Measurements from ENCODE around the gene CARD19.

CARD19 gene

GRCh38 chr9:93119953-93120845 lies 24.2 kb downstream of the CARD19 start:
- peaks cover 0 to 30% of the 10 kb centered on the region in 2 experiments; a peak in 1 of 3 replicates for H3K36me3 ChIP-seq (ENCODE audit: control insufficient read depth in 2 of 2, insufficient read depth in 1 of 2, low read length in 2 of 2)
- no peak overlapping the region for H3K27ac ChIP-seq (ENCODE audit: extremely low read depth, low read depth, low read length)
- H3K4me3 ChIP-seq (ENCODE audit: low read depth, low read length): no peak overlapping the region
- no peaks in the 10 kb centered on the region for H3K9me3 ChIP-seq (ENCODE audit: control insufficient read depth, insufficient read depth, low read depth, low read length)
- ChIA-PET POLR2A (interaction anchor here (0.6 to 2.7 kb wide), 5 partner anchors 9 to 333 kb away, joined by 3 to 23 read pairs (median 8); partner anchors contain the start of genes CARD19, FAM120AOS and NINJ1), CTCF (interaction anchor here (0.6 to 4.0 kb wide), 10 partner anchors 10 to 196 kb away, joined by 3 to 43 read pairs (median 4); partner anchors contain the start of gene NINJ1)
- H3K4me1 ChIP-seq (ENCODE audit: control insufficient read depth, insufficient read depth, low read length): peaks cover 3% of the 10 kb centered on the region; the same call in 1 of the 2 replicates
- TF ChIP-seq ZNF600 (tag by site-specific recombination; IDR thresholded peaks at IDR 0.05) (0 out of 2 replicates have a peak, but pooled peaks have one; percentile 13), ZNF416 (tag by site-specific recombination; IDR thresholded peaks at IDR 0.05) (no peak), AEBP2 (tag by site-specific recombination; IDR thresholded peaks at IDR 0.05; ENCODE audit: borderline replicate concordance) (no peak), REPIN1 (tag by site-specific recombination; IDR thresholded peaks at IDR 0.05; ENCODE audit: low read depth) (no peak), MYNN (tag by site-specific recombination; IDR thresholded peaks at IDR 0.05; ENCODE audit: borderline replicate concordance) (no peak), ZNF560 (tag by site-specific recombination; IDR thresholded peaks at IDR 0.05; ENCODE audit: borderline replicate concordance) (no peak), ZXDB (tag by site-specific recombination; IDR thresholded peaks at IDR 0.05) (no peak), OVOL3 (tag by site-specific recombination; IDR thresholded peaks at IDR 0.05) (no peak), KLF16 (tag by site-specific recombination; IDR thresholded peaks at IDR 0.05) (0 out of 2 replicates have a peak, but pooled peaks have one; percentile 19), ZNF610 (tag by site-specific recombination; IDR thresholded peaks at IDR 0.05; ENCODE audit: borderline replicate concordance) (no peak), ZFP69B (tag by site-specific recombination; IDR thresholded peaks at IDR 0.05) (peak; percentile 47; the same call in 1 of the 2 replicates), ZNF677 (tag by site-specific recombination; IDR thresholded peaks at IDR 0.05) (no peak), ZNF776 (tag by site-specific recombination; IDR thresholded peaks at IDR 0.05; ENCODE audit: borderline replicate concordance) (no peak), ZNF623 (tag by site-specific recombination; IDR thresholded peaks at IDR 0.05) (no peak), ZNF2 (tag by site-specific recombination; IDR thresholded peaks at IDR 0.05) (no peak), MEIS1 (CRISPR knock-in tag; IDR thresholded peaks at IDR 0.05; ENCODE audit: borderline replicate concordance) (no peak), ZNF132 (tag by site-specific recombination; IDR thresholded peaks at IDR 0.05; ENCODE audit: borderline replicate concordance) (no peak), ZNF561 (tag by site-specific recombination; IDR thresholded peaks at IDR 0.05; ENCODE audit: borderline replicate concordance) (no peak), ZNF133 (tag by site-specific recombination; IDR thresholded peaks at IDR 0.05) (no peak), ZNF169 (tag by site-specific recombination; IDR thresholded peaks at IDR 0.05) (no peak), ZBTB49 (tag by site-specific recombination; IDR thresholded peaks at IDR 0.05; ENCODE audit: low read depth) (no peak), ZBTB6 (tag by site-specific recombination; IDR thresholded peaks at IDR 0.05) (no peak), ATF2 (tag by site-specific recombination; IDR thresholded peaks at IDR 0.05; ENCODE audit: low read depth) (no peak), ZBTB21 (tag by site-specific recombination; IDR thresholded peaks at IDR 0.05) (no peak), ZNF626 (tag by site-specific recombination; IDR thresholded peaks at IDR 0.05) (no peak), TCF7L2 (IDR thresholded peaks at IDR 0.05; ENCODE audit: borderline replicate concordance, low read depth, low read length) (no peak), GLIS1 (tag by site-specific recombination; IDR thresholded peaks at IDR 0.05) (peak; percentile 82), IKZF3 (tag by site-specific recombination; IDR thresholded peaks at IDR 0.05) (no peak), SALL2 (tag by site-specific recombination; IDR thresholded peaks at IDR 0.05; ENCODE audit: borderline replicate concordance) (no peak)

All from HEK293 (cell line).